ENCODE measurements around the gene CCDC66.
"Not testable (repeated sequence)": the region's sequence is repeated elsewhere in the genome, so short reads cannot be mapped to it uniquely, and the experiment has no call there.

The CCDC66 gene

GRCh38 chr3:56556908-56557830, at the start of gene CCDC66:
Gene CCDC66, plus strand, starts transcription at chr3:56557175. Its CDS starts 68 bp downstream, at chr3:56557243.
- DNase-seq = peak; percentile 92

GRCh38 chr3:56519641-56520040, 37.3 kb upstream of the CCDC66 start:
- DNase-seq = no peak

GRCh38 chr3:56522374-56522773, 34.6 kb upstream of the CCDC66 start:
- DNase-seq = no peak

GRCh38 chr3:56525291-56525690, 31.7 kb upstream of the CCDC66 start:
- DNase-seq = no peak

GRCh38 chr3:56536735-56537134, 20.2 kb upstream of the CCDC66 start:
- DNase-seq = no peak

GRCh38 chr3:56547486-56547885, 9.5 kb upstream of the CCDC66 start:
- no peak for DNase-seq

- DNase-seq = no peak
These were observed 826 bp downstream of the CCDC66 start for GRCh38 chr3:56557831-56558170.

- no peak for DNase-seq
These were observed 16.5 kb downstream of the CCDC66 start for GRCh38 chr3:56573501-56573900.

- not testable (repeated sequence) for DNase-seq
These were observed 25.0 kb downstream of the CCDC66 start for GRCh38 chr3:56581941-56582340.

- DNase-seq = not testable (repeated sequence)
These were observed 27.3 kb downstream of the CCDC66 start for GRCh38 chr3:56584275-56584674.

GRCh38 chr3:56590814-56591213, 33.8 kb downstream of the CCDC66 start:
- peak; percentile 10 for DNase-seq

- DNase-seq = no peak
These were observed 34.3 kb downstream of the CCDC66 start for GRCh38 chr3:56591262-56591661.

- DNase-seq = no peak
These were observed 36.6 kb downstream of the CCDC66 start for GRCh38 chr3:56593455-56594158.

GRCh38 chr3:56595975-56596840, 39.2 kb downstream of the CCDC66 start:
- no peak for DNase-seq

- not testable (repeated sequence) for DNase-seq
These were observed 51.5 kb downstream of the CCDC66 start for GRCh38 chr3:56608479-56608878.

GRCh38 chr3:56610669-56611335, 53.8 kb downstream of the CCDC66 start:
- DNase-seq = no peak

- DNase-seq = no peak
These were observed 54.4 kb downstream of the CCDC66 start for GRCh38 chr3:56611364-56611763.

GRCh38 chr3:56612146-56612545, 55.2 kb downstream of the CCDC66 start:
- DNase-seq = no peak

GRCh38 chr3:56613016-56613415, 56.0 kb downstream of the CCDC66 start:
- no peak for DNase-seq

GRCh38 chr3:56616478-56617006, 59.6 kb downstream of the CCDC66 start:
- no peak for DNase-seq

GRCh38 chr3:56620371-56620770, 63.4 kb downstream of the CCDC66 start:
- no peak for DNase-seq

GRCh38 chr3:56621681-56622080, 64.7 kb downstream of the CCDC66 start:
- DNase-seq = no peak

Measured in fibroblast of upper back skin (primary cell).